Natural killer cell (primary cell): ENCODE data around the gene FAH. TPM values are rescaled to one million over a fixed set of nuclear protein-coding genes. Genes with fewer than 3 reads are reported as not detected.
"Not testable (repeated sequence)": the region's sequence is repeated elsewhere in the genome, so short reads cannot be mapped to it uniquely, and the experiment has no call there.

Source experiments
- ATAC-seq, 3 donors: fragments of 150-1000 bp in 2 of 3; fragments of 200-7000 bp in 1 of 3; cut with Tn5 transposase; 1 replicate in 1 of 3; 2 replicates in 2 of 3; pipeline ENCODE4 v1.10.0; 2021; ENCODE audit warnings: mild to moderate bottlenecking in 2 of 3, moderate library complexity in 2 of 3
- DNase-seq, 2 donors: peaks; one replicate each; pipeline versions ENCODE4 v3.0.0 to v3.0.0-alpha.2; 2013 to 2021; ENCODE audit warnings: mixed read lengths in 1 of 2
- H3K27ac ChIP-seq: one replicate; pipeline ENCODE4 v1.5.1; 2013; ENCODE audit warnings: mild to moderate bottlenecking, low read length
- H3K27me3 ChIP-seq: one replicate; pipeline ENCODE4 v1.6.1; 2013; ENCODE audit warnings: low read length; ENCODE audit not compliant: control insufficient read depth, insufficient read depth
- H3K36me3 ChIP-seq: one replicate; pipeline ENCODE4 v1.6.1; 2013; ENCODE audit warnings: low read length; ENCODE audit not compliant: control insufficient read depth, insufficient read depth
- H3K4me1 ChIP-seq: one replicate; pipeline ENCODE4 v1.6.1; 2013; ENCODE audit warnings: low read length; ENCODE audit not compliant: control insufficient read depth, insufficient read depth
- H3K4me3 ChIP-seq: one replicate; pipeline ENCODE4 v1.5.1; 2013; ENCODE audit warnings: low read length
- H3K9me3 ChIP-seq: one replicate; pipeline ENCODE4 v1.6.1; 2013; ENCODE audit warnings: low read length; ENCODE audit not compliant: control insufficient read depth, insufficient read depth
- H3K27ac Mint-ChIP-seq, 2 donors: one replicate each; pipeline ENCODE4 v1.8.0; 2022; ENCODE audit warnings: mild to moderate bottlenecking in 2 of 2, mixed read lengths in 2 of 2, moderate library complexity in 1 of 2
- H3K27me3 Mint-ChIP-seq, 2 donors: one replicate each; pipeline ENCODE4 v1.8.0; 2022; ENCODE audit warnings: low read depth in 2 of 2, mixed read lengths in 2 of 2
- H3K36me3 Mint-ChIP-seq: one replicate; pipeline ENCODE4 v1.8.0; 2022; ENCODE audit warnings: mixed read lengths
- H3K4me1 Mint-ChIP-seq, 2 donors: one replicate each; pipeline ENCODE4 v1.8.0; 2022; ENCODE audit warnings: mixed read lengths in 2 of 2
- H3K4me3 Mint-ChIP-seq: one replicate; pipeline ENCODE4 v1.8.0; 2022; ENCODE audit warnings: mild to moderate bottlenecking, moderate library complexity, mixed read lengths
- H3K9me3 Mint-ChIP-seq, 2 donors: one replicate each; pipeline ENCODE4 v1.8.0; 2022; ENCODE audit warnings: mixed read lengths in 2 of 2
- WGBS: methylation state at CpG from one replicate; pipeline ENCODE4 v1.1.7; 2013; ENCODE audit warnings: missing lambda C conversion rate; ENCODE audit not compliant: insufficient coverage; 5-methylcytosine and 5-hydroxymethylcytosine counted together
- intact Hi-C: fragments of 100-400 bp; cut with micrococcal nuclease; formaldehyde crosslinking; loops from one replicate; pipeline ENCODE4 v1.14.2; 2022
- total RNA-seq, 4 donors: library from RNA; stranded (reverse); fragments of 120-200 nt in 1 of 4; gene quantifications; one replicate each; pipeline versions ENCODE4 v1.2.3 to v1.2.4, GENCODE V29; 2013 to 2022
- TF ChIP-seq, protein P1 (sequence below): fragments of 200-600 bp; IDR thresholded peaks from one replicate; pipeline ENCODE4 v1.8.0; 2022; ENCODE audit warnings: antibody characterized with exemption

FAH gene
- total RNA-seq, 3 donors from 2014 or later (not counting 1 experiment from before 2014, with no cell fraction given): 12.4 to 14.1 (median 13.5) TPM

DNA sequence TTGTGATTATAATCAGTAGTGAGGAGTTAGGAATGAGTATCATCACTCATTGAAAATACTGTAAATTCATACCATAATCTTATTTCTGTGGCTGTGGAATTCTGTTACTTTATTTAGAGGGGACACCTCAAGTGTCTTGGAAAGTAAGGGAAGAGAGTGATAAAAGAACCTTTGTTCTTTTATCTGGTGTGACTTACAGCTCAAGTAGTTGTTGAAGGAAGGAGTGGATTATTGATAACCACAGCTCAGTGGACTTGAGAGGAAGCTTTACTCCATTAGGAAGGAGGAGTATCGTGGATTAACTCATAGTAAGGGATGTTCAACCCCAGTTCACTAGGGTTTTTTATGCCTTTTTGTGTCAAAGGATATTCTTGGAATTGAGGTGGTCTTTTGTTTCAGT, 32.2 kb upstream of the FAH start:
- Histone ChIP-seq H3K4me1 (no peaks in the 10 kb centered on the region), H3K9me3 (no peaks in the 10 kb centered on the region), H3K27ac (no peak overlapping the region), H3K36me3 (peaks cover 26% of the 10 kb centered on the region), H3K27me3 (no peaks in the 10 kb centered on the region), H3K4me3 (no peak overlapping the region)
- no peak for ATAC-seq
- 96% methylated on average over 1 of the region's 1 CpG for WGBS
- Mint-ChIP-seq H3K4me3 (no peak overlapping the region), H3K27me3 (no peaks in the 10 kb centered on the region), H3K9me3 (no peaks in the 10 kb centered on the region), H3K27ac (no peak overlapping the region), H3K4me1 (peaks cover 21 to 26% of the 10 kb centered on the region in 2 donors), H3K36me3 (peaks cover 7% of the 10 kb centered on the region)
- intact Hi-C loops: no loop called here
- TF ChIP-seq, protein P1, sequence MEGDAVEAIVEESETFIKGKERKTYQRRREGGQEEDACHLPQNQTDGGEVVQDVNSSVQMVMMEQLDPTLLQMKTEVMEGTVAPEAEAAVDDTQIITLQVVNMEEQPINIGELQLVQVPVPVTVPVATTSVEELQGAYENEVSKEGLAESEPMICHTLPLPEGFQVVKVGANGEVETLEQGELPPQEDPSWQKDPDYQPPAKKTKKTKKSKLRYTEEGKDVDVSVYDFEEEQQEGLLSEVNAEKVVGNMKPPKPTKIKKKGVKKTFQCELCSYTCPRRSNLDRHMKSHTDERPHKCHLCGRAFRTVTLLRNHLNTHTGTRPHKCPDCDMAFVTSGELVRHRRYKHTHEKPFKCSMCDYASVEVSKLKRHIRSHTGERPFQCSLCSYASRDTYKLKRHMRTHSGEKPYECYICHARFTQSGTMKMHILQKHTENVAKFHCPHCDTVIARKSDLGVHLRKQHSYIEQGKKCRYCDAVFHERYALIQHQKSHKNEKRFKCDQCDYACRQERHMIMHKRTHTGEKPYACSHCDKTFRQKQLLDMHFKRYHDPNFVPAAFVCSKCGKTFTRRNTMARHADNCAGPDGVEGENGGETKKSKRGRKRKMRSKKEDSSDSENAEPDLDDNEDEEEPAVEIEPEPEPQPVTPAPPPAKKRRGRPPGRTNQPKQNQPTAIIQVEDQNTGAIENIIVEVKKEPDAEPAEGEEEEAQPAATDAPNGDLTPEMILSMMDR: no peak
- DNase-seq: no peak

DNA sequence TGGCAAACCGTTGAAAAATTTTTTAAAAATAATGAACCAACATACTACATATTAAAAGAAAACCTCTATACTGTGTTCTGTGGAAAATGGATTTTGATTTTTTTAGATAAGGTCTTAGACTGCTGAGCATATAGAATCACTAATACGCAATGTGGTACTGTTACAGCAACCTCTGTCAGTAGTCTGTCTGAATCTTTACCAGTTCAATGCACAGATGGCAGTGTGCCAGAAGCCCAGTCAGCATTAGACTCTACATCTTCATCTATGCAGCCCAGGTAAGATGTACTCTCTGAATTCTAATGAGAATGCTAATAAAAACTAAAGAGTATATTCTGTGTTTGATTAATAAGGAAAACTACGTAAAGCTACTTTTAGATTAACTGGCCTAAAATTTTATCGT, 31.3 kb upstream of the FAH start:
- Histone ChIP-seq H3K4me3 (no peak overlapping the region), H3K27ac (no peak overlapping the region), H3K9me3 (no peaks in the 10 kb centered on the region), H3K4me1 (no peaks in the 10 kb centered on the region), H3K27me3 (no peaks in the 10 kb centered on the region), H3K36me3 (peaks cover 32% of the 10 kb centered on the region)
- Mint-ChIP-seq H3K4me3 (no peak overlapping the region), H3K27ac (no peak overlapping the region), H3K27me3 (no peaks in the 10 kb centered on the region), H3K9me3 (no peaks in the 10 kb centered on the region), H3K4me1 (peaks cover 25 to 27% of the 10 kb centered on the region in 2 donors), H3K36me3 (peaks cover 7% of the 10 kb centered on the region)
- TF ChIP-seq, protein P1: no peak
- intact Hi-C loops: no loop called here
- DNase-seq (no peak), ATAC-seq (no peak)
- 100% methylated on average over 3 of the region's 4 CpGs for WGBS

DNA sequence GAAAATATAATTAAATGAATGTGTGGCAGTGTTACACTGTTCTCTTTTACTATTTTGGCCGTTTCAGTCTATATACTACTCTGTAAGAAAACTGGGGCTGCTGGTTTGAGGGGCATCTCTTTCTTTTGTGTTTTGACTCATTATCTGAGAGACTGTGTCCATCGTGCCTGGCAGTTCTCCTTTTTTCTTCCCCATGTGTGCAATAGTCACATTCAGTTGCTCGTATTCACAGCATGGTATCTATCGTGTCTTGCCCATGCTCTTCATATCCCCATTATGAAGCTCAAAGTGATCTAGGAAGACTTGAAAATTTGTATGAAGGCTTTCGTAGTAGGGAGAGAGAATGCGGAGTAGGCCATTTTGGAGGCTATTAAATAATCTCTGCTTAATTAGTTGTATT, 29.8 kb upstream of the FAH start:
- H3K27me3 Mint-ChIP-seq: no peaks in the 10 kb centered on the region
- no peak overlapping the region for H3K27ac Mint-ChIP-seq
- H3K4me3 ChIP-seq: no peak overlapping the region
- H3K4me1 Mint-ChIP-seq: peaks cover 22 to 26% of the 10 kb centered on the region in 2 donors
- H3K9me3 ChIP-seq: no peaks in the 10 kb centered on the region
- H3K9me3 Mint-ChIP-seq: no peaks in the 10 kb centered on the region
- TF ChIP-seq, protein P1: no peak
- peaks cover 32% of the 10 kb centered on the region for H3K36me3 ChIP-seq
- DNase-seq (no peak), ATAC-seq (no peak)
- H3K27ac ChIP-seq: no peak overlapping the region
- no peaks in the 10 kb centered on the region for H3K27me3 ChIP-seq
- peaks cover 7% of the 10 kb centered on the region for H3K36me3 Mint-ChIP-seq
- WGBS: 88% methylated on average over 5 of the region's 6 CpGs
- H3K4me1 ChIP-seq: no peaks in the 10 kb centered on the region
- H3K4me3 Mint-ChIP-seq: no peak overlapping the region
- intact Hi-C loops: no loop called here

DNA sequence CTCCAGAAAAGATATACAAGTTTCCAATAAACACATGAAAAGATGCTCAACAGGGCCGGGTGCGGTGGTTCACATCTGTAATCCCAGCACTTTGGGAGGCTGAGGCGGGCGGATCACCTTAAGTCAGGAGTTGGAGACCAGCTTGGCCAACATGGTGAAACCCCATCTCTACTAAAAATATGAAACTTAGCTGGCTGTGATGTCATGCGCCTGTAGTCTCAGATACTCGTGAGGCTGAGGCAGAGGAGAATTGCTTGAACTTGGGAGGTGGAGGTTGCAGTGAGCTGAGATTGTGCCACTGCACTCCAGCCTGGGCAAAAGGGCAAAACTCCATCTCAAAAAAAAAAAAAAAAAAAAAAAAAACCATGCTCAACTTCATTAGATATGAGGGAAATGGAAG, 25.5 kb upstream of the FAH start:
- H3K27me3 ChIP-seq, ATAC-seq, H3K27ac ChIP-seq, H3K27ac Mint-ChIP-seq, H3K27me3 Mint-ChIP-seq, H3K4me3 ChIP-seq, H3K9me3 Mint-ChIP-seq, intact Hi-C loops, H3K4me1 ChIP-seq, H3K9me3 ChIP-seq, H3K36me3 Mint-ChIP-seq, H3K4me3 Mint-ChIP-seq, DNase-seq: not testable (repeated sequence)
- peaks cover 22 to 23% of the 10 kb centered on the region in 2 donors for H3K4me1 Mint-ChIP-seq
- WGBS: 100% methylated on average over 6 of the region's 6 CpGs
- peaks cover 39% of the 10 kb centered on the region for H3K36me3 ChIP-seq
